Right lobe of liver (tissue), 6 donors: Measurements from ENCODE around the gene MAPK1. TPM values are rescaled to one million over a fixed set of nuclear protein-coding genes. Genes with fewer than 3 reads are reported as not detected.

Source experiments
- ATAC-seq, 4 donors: fragments of 200-7000 bp; cut with Tn5 transposase; one replicate each; pipeline ENCODE4 v1.9.1; 2020; ENCODE audit warnings: mild to moderate bottlenecking in 4 of 4, moderate library complexity in 4 of 4
- DNase-seq, 3 donors: peaks; one replicate each; pipeline ENCODE4 v3.0.0-alpha.2; 2020
- H3K27ac ChIP-seq, 3 donors: fragments of 200-600 bp; one replicate each; pipeline ENCODE4 v1.8.0; 2022
- H3K27me3 ChIP-seq, 2 donors: fragments of 200-600 bp; one replicate each; pipeline ENCODE4 v1.8.0; 2022
- H3K36me3 ChIP-seq, 4 donors: fragments of 200-600 bp; sonication (generic) in 1 of 4; one replicate each; pipeline versions ENCODE4 v1.5.1 to v1.8.0; 2017 to 2022; ENCODE audit warnings: control low read depth in 1 of 4
- H3K4me1 ChIP-seq, 4 donors: fragments of 200-600 bp; sonication (generic) in 1 of 4; one replicate each; pipeline versions ENCODE4 v1.5.1 to v1.8.0; 2017 to 2022; ENCODE audit warnings: control low read depth in 1 of 4
- H3K4me3 ChIP-seq, 3 donors: fragments of 200-600 bp; one replicate each; pipeline ENCODE4 v1.8.0; 2022
- H3K9me3 ChIP-seq, 4 donors: fragments of 200-600 bp; sonication (generic) in 1 of 4; one replicate each; pipeline versions ENCODE4 v1.5.1 to v1.8.0; 2017 to 2022; ENCODE audit warnings: control low read depth in 1 of 4
- CTCF ChIP-seq, 4 donors: fragments of 200-600 bp in 3 of 4; fragments of 450-650 bp in 1 of 4; IDR thresholded peaks; one replicate each; pipeline versions ENCODE4 v1.5.1 to v1.8.0; 2016 to 2022; ENCODE audit warnings: antibody characterized with exemption in 4 of 4, mild to moderate bottlenecking in 2 of 4
- POLR2A ChIP-seq: fragments of 450-650 bp; IDR thresholded peaks from one replicate; pipeline ENCODE4 v1.6.1; 2017; ENCODE audit warnings: antibody characterized with exemption, mild to moderate bottlenecking
- WGBS: methylation state at CpG from one replicate; pipeline ENCODE4 v1.1.6; 2018; ENCODE audit warnings: low coverage, low lambda C conversion rate; ENCODE audit not compliant: insufficient coverage; ENCODE audit errors: missing lambda C conversion rate; 5-methylcytosine and 5-hydroxymethylcytosine counted together
- intact Hi-C, 2 donors: fragments of 100-400 bp; cut with DNase I; formaldehyde crosslinking; loops; one replicate each; pipeline versions ENCODE4 v1.11.2 to v1.14.1; 2022
- total RNA-seq, 6 experiments: library from RNA; depleted of rRNA in 2 of 6; stranded (reverse); fragments of >200 nt in 2 of 6; fragmentation: NEBNext Ultra II Directional in 3 of 6; extraction: Animal tissue kit (Norgen Biotek cat#: 25700) in 3 of 6; gene quantifications; one replicate each; pipeline versions ENCODE4 v1.1.0 to v1.2.4, GENCODE V29; 2016 to 2023
- donor health status: DM: no; HTN: yes; CAD: no.
- donor health status: DM: no; HTN: no; CAD: no.
- donor health status: DM: no; HTN: no; CAD: no.
- donor health status: DM: no; HTN: yes; CAD: no.
- donor health status: DM: no; HTN: yes; CAD: no.

The MAPK1 gene
- total RNA-seq, 6 experiments from 2014 or later, result 43.4 to 75.0 (median 59.5) TPM

- Histone ChIP-seq H3K36me3 (no peaks in the 10 kb centered on the region), H3K4me3 (no peak overlapping the region), H3K27me3 (no peaks in the 10 kb centered on the region), H3K9me3 (no peaks in the 10 kb centered on the region), H3K4me1 (no peaks in the 10 kb centered on the region), H3K27ac (no peak overlapping the region)
- TF ChIP-seq POLR2A (no peak), CTCF (IDR thresholded peaks at IDR 0.05) (no peak)
- ATAC-seq (peak in 1 of 4 donors; percentile 7), DNase-seq (no peak)
- 90% methylated on average over 2 of the region's 6 CpGs for WGBS
- intact Hi-C loops, result no loop called here
Observed at GRCh38 chr22:21741790-21742189, 125.7 kb downstream of the MAPK1 start.

- no peak overlapping the region for H3K4me3 ChIP-seq
- DNase-seq, result no peak
- TF ChIP-seq CTCF (IDR thresholded peaks at IDR 0.05), result no peak
- no peak for TF ChIP-seq POLR2A
- intact Hi-C loops, result no loop called here
- WGBS, result 87% methylated on average over 3 of the region's 10 CpGs
- no peaks in the 10 kb centered on the region for H3K4me1 ChIP-seq
- H3K9me3 ChIP-seq, result no peaks in the 10 kb centered on the region
- ATAC-seq, result peak in 1 of 4 donors; percentile 7
- H3K27me3 ChIP-seq, result no peaks in the 10 kb centered on the region
- no peak overlapping the region for H3K27ac ChIP-seq
- no peaks in the 10 kb centered on the region for H3K36me3 ChIP-seq
Observed at GRCh38 chr22:21741059-21741458, 126.4 kb downstream of the MAPK1 start.

- Histone ChIP-seq H3K9me3 (no peaks in the 10 kb centered on the region), H3K4me3 (no peak overlapping the region), H3K27ac (no peak overlapping the region), H3K27me3 (no peaks in the 10 kb centered on the region), H3K4me1 (no peaks in the 10 kb centered on the region), H3K36me3 (no peaks in the 10 kb centered on the region)
- ATAC-seq (no peak), DNase-seq (no peak)
- intact Hi-C loops, result loop anchor here in 1 of 2 donors (10.0 kb wide), 1 partner anchor 195 kb away; no protein-coding TSS in a partner anchor
- TF ChIP-seq CTCF (IDR thresholded peaks at IDR 0.05), result no peak
- WGBS, result 87% methylated on average over 3 of the region's 5 CpGs
Observed at GRCh38 chr22:21739828-21740377, 127.5 kb downstream of the MAPK1 start.

GRCh38 chr22:21738966-21739365, 128.5 kb downstream of the MAPK1 start:
- Histone ChIP-seq H3K36me3 (no peaks in the 10 kb centered on the region), H3K9me3 (no peaks in the 10 kb centered on the region), H3K27me3 (no peaks in the 10 kb centered on the region), H3K4me3 (no peak overlapping the region), H3K4me1 (no peaks in the 10 kb centered on the region), H3K27ac (no peak overlapping the region)
- intact Hi-C loops, result loop anchor here in 1 of 2 donors (10.0 kb wide), 1 partner anchor 196 kb away; no protein-coding TSS in a partner anchor
- 74% methylated on average over 7 of the region's 7 CpGs for WGBS
- DNase-seq (no peak), ATAC-seq (no peak)
- TF ChIP-seq POLR2A (no peak), CTCF (IDR thresholded peaks at IDR 0.05) (no peak)
